ENCODE results near the gene LEO1.

The LEO1 gene

DNA sequence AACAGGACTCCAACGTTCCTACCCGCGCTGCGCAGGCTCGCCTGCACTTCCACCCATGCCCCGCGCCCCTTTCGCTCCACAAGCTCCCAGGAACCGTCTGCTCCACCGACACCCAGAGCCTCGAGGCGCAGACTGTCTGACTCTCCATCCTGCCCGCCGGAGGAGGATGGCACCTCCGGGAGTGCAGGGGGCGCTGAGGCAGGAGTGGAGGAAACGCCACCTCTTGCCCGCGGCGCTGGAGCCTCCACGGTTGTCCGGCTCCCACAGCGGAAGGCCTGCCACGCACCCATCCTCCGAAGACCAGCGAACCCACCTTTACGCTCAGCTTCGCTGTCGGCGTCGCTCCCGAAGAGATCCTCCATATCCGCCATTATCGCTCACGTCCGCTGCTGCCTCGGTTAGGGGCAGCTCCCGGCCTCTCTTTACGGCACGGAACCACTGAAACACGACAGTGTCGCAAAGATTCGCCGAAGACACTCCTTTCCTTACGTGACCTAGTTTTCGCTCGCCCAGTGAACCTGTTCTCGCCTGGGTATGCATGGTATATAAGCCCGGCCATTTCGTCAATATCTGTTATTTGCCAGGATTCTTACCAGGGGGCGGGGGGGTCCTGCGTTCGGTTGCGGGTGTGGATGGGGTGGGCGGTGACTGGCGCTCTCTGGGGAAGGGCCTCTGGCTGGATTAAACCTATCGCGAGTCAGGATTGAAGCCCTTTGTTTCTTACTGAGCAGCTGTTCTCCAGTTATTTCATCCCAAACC is at the start of gene LEO1:
Gene LEO1 (minus strand): TSS at position 404 of the 759 bp plus-strand sequence. CDS start 33 bp downstream, at position 371.
- peak; percentile 80 to 83 for DNase-seq

GRCh38 chr15:52021128-52021671 is 49.6 kb upstream of the LEO1 start:
- peak; percentile 61 to 71 for DNase-seq

DNA sequence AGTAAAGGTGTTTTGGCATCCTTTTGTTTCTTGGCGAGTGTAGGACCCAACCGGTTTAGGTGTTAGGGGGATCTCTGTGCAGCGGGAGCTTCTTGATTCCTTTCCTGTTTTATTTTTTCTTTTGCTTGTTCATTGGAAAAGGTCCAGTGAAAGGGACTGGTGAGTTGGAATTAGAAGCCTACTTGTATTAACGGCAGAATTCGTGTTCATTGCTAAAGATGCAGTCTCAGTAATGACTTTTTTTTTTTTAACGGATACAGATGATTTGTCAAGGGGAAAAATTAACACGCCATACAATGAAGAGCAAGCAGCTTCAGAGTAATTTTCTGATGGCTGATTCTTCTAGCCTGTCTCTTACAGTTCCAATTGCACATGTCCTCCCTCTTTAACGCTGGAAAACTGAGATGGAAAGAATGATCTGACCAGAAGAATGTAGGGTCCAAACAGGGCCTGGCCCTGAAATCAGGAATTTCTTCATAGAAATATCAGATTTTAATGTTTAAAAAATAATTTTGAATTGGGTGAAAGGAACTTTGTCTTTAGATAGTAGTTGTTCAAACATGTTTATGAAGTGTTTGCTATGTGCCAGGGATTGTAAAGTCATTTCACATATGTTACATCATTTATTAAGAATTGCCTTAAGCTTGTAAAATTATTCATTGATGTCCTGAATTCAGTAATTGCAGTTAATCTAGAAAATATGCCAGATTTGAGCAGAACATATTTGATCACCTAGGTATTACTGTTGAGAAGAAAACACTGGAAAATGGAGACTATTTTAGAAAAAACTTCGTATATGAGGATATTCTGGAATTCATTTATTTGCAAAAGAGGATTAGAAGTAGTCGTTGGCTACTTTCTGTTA is 48.9 kb upstream of the LEO1 start:
- no peak for DNase-seq

GRCh38 chr15:52019394-52020220 is 48.0 kb upstream of the LEO1 start:
- DNase-seq, result peak; percentile 37 to 54

GRCh38 chr15:52018693-52019393 is 47.3 kb upstream of the LEO1 start, which contains the start of gene MAPK6:
TSS of gene MAPK6 (plus strand) at chr15:52019219. CDS start at chr15:52046461, 27,242 bp downstream.
- DNase-seq, result peak; percentile 92 to 94

DNA sequence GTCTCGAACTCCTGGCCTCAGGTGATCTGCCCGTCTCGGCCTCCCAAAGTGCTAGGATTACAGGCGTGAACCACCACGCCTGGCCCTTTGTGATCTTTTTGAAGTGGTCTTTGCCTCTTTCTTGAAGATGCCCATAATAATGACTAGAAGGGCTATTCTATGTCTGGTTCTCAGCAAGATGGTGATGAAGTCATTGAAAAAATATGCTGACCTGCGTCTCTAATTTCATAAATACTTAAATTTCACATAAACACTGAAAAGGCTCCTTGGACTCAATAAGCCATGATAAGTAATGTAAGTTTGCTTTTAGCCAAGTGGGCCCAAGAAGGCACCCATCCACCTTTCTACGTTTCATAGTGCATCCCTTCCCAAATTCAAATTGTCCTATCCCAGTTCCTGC is 46.7 kb upstream of the LEO1 start:
- DNase-seq, result no peak

- no peak for DNase-seq
These were observed 44.7 kb upstream of the LEO1 start for GRCh38 chr15:52016316-52016715.

DNA sequence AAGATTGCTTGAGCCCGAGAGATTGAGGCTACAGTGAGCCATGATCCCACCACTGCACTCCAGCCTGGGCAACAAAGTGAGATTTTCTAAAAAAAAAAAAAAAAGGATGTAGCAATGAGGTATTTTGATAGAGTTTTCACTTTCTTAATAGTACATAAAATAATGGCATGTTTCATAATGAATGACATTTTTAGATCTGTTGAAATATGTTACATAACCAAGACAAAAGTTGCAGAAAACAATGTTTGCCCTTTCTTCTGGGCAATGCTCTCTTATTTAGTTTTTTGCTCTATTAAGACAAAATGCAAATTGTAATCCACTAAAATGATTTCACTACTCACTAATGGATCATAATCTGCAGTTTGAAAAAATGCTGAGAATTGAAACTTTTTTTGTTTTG is 43.0 kb upstream of the LEO1 start:
- DNase-seq, result no peak

- DNase-seq, result no peak
These were observed 41.7 kb upstream of the LEO1 start for GRCh38 chr15:52013151-52013791.

GRCh38 chr15:52012210-52012609 is 40.6 kb upstream of the LEO1 start:
- no peak for DNase-seq

DNA sequence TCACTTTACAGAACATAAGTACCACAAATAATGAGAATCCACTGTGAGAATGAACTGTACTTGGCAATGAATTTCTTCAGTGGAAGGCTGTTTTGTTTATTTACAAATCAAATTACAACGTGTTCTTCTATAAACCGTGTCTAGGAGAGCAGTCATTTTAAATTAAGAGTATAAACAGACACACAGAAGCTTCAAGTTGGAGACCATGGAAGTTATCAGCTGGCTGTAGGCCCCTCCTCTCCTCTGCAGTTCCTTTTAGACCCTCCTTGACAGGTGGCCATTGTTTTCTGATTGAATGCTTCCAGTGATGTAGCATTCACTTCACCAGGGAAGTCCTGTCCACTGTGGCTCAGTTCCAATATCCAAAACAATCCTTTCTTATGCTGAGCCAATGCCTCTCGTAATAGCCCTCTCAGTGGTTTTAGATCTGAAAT is 40.1 kb upstream of the LEO1 start:
- no peak for DNase-seq

DNA sequence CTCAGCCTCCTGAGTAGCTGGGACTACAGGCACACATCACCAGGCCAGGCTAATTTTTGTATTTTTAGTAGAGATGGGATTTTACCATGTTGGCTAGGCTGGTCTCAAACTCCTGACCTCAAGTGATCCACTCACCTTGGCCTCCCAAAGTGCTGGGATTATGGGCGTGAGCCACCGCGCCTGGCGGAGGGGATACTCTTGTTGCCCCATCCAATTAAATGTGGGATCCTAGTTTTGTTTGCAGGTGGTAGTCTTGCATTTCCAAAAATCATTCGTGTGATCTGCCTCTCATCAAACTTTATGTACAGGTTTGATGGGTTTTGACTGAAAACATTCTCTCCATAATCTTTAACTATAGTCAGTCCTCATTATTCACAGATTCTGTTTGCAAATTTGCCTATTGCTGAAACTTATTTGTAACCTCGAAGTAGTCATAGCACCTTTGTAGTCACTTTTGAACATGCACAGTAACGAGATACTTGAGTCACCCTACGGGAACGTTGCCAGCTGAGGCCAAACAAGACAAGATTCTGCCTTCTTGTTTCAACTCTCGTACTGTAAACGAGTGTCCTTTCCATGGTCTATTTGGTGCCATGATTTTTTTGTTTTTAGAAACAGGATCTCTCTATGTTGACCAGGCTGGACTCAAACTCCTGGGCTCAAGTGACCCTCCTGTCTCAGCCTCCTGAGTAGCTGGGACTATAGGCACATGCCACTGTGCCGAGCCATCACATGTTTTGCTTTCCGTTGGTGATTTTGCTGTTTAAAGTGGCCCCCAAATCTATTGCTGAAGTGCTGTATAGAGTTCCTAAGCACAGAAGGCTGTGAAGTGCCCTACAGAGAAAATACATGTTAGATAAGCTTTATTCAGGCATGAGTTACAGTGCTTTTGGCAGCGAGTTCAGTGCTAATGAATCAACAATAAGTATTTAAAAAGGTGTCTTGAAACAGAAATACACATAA is 39.3 kb upstream of the LEO1 start:
- no peak for DNase-seq

DNA sequence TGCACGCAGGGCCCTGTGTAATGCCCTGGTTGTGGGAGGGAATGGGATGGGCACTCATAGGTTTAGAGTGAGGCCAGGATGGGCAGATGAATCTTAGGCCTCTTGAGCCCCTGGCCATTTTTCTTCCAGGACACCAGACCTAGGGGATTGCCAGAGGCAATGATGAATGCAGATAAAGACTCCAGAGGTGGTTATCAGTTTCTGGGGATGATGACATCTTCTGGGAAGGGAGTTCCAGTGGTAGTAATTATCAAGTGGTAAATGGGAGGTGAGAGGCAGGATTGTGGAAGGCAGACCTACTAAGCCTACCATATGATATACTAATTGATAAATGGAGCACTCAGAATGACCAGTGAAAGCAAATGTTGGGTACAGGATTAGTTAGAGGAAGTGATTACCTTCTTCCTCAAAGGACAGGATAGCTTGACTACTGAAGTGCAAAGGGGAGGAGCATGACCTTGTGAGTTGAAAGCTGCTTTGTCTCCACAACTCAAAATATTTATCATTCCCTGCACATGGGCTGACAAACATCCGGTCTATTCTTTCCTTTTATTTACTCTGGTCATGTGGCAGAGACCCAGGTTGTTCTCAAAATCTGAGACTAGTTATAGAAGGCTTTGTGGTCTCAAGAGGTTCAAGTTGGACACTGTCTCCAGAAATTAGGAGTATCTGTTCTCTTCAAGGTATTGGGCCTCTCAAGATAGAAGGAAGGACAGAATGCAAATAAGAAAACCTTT is 37.3 kb upstream of the LEO1 start:
- no peak for DNase-seq

GRCh38 chr15:52008359-52008697 is 36.8 kb upstream of the LEO1 start:
- DNase-seq, result no peak

DNA sequence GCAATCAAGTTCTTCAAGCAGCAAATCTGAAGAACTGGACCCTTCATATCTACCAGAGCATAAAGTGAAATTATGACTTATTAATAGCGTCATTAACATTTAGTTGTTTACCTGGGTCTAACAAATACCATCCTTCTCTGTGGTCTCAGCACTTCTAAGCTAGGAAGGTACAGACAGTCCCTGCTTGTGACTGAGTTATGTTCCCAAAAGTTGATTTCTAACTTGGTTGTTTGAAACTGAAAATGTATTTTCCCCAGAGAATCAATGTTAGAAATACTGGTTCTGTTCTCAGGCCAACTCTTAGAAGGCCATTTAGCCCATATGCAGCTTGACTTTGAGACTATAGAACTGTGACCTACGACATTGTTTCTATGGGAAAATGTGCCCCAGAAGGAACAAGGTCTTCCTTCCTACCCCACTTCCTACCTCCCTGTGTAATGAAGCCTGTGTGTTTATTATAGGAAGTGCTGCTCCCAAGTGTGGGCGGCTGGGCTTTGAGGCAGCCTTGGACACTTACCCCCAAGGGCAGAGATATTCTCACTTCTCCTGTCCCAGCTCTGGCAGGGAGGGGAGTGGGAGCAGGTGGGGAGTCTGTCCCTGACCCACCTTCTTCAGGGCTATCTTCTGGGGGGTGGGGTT is 35.2 kb upstream of the LEO1 start:
- no peak for DNase-seq

GRCh38 chr15:52005748-52006701 is 34.4 kb upstream of the LEO1 start:
- DNase-seq, result no peak

DNA sequence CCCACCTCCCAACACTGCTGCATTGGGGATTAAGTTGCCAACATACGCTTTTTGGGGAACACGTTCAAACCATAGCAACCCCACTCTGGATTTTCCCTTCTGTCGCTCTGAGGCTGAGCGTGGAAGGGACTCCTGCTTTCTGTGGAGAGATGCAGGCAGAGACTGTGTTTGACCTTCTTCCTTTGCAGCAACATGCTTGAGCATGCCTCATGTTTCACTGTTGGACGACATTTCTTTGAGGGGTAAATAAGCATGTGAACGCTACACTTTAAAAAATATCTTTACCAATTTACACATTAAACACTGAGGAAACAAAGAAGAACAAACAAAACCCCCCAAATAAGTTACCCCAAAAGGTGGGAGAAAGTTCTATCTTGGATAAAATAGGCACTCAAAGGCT is 33.2 kb upstream of the LEO1 start:
- DNase-seq, result no peak

DNA sequence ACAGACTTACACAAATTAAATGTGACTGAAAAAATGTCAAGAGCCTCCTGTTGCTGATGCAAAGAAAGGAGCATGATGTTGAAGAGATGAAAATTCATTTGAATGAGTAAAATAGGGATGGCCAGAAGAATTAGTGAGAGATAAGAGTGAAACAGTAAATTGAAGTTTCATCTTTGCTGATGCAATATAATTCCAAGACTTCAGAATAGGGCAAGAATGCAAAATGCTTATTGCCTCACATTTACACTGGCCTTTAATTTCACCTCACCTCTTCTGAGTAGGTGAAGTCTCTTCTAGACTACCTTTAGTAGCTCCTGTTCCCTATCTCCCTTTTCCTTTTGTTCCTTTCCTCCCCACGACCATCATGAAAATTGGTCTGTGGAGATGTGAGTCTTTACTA is 32.1 kb upstream of the LEO1 start:
- no peak for DNase-seq

Data from activated CD4-positive, alpha-beta T cell treated with anti-CD3 and anti-CD28 coated beads, Interleukin-2, amount 50 U/mL, for 4 hours (primary cell).